OCI-LY3 (cell line): Measurements from ENCODE around the gene ATXN2.

Experiments
- CTCF ChIP-seq: fragments of 200-600, 300-600 bp; sonication (generic); IDR thresholded peaks from 2 replicates; pipeline ENCODE4 v1.5.1; 2014; ENCODE audit warnings: antibody characterized with exemption, low read length, low read depth
- EZH2phosphoT487 ChIP-seq: fragments of 200-600 bp; shearing (Covaris generic); IDR thresholded peaks from 2 replicates; pipeline ENCODE4 v1.6.1; 2018; ENCODE audit warnings: antibody characterized with exemption, mixed run types, low read depth

GRCh38 chr12:111448846-111449790, 150.0 kb downstream of the ATXN2 start:
- TF ChIP-seq CTCF (no peak), EZH2phosphoT487 (no peak)
